OCI-LY1 (cell line): Measurements from ENCODE around the gene NOS1.

Experiments used
- H2AFZ ChIP-seq: fragments of 200-600 bp; sonication (generic), shearing (Covaris generic); 2 replicates; pipeline ENCODE4 v1.6.0; 2014; ENCODE audit warnings: antibody characterized with exemption, mild to moderate bottlenecking, low read length
- H3F3A ChIP-seq: fragments of 200-600 bp; sonication (generic), shearing (Covaris generic); 2 replicates; pipeline ENCODE4 v1.6.0; 2014; ENCODE audit warnings: mild to moderate bottlenecking, antibody characterized with exemption, low read length, moderate library complexity; ENCODE audit not compliant: insufficient read depth
- H3K27ac ChIP-seq: fragments of 200-600 bp; sonication (generic); 2 replicates; pipeline ENCODE4 v1.5.1; 2014; ENCODE audit warnings: low read length, mixed run types, mild to moderate bottlenecking, low read depth; ENCODE audit not compliant: poor library complexity, severe bottlenecking
- H3K27me3 ChIP-seq: fragments of 200-600 bp; sonication (generic); 2 replicates; pipeline ENCODE4 v1.6.0; 2014; ENCODE audit warnings: antibody characterized with exemption, mild to moderate bottlenecking, low read length, moderate library complexity; ENCODE audit not compliant: insufficient read depth
- H3K36me3 ChIP-seq: fragments of 200-600 bp; sonication (generic); 2 replicates; pipeline ENCODE4 v1.6.1; 2014; ENCODE audit warnings: mild to moderate bottlenecking, antibody characterized with exemption, low read length, moderate library complexity, mixed read lengths; ENCODE audit not compliant: insufficient read depth
- H3K4me1 ChIP-seq: fragments of 200-600 bp; sonication (generic); 2 replicates; pipeline ENCODE4 v1.5.1; 2014; ENCODE audit warnings: mild to moderate bottlenecking, low read length, moderate library complexity; ENCODE audit not compliant: insufficient read depth, severe bottlenecking
- H3K4me2 ChIP-seq: fragments of 200-600 bp; sonication (generic), shearing (Covaris generic); 2 replicates; pipeline ENCODE4 v1.6.1; 2014; ENCODE audit warnings: low read length
- H3K4me3 ChIP-seq: fragments of 200-600 bp; sonication (generic); 2 replicates; pipeline ENCODE4 v1.5.1; 2014; ENCODE audit warnings: low read length, low read depth, mild to moderate bottlenecking, mixed read lengths; ENCODE audit not compliant: poor library complexity, severe bottlenecking
- H3K79me2 ChIP-seq: fragments of 200-600 bp; shearing (Covaris generic); 2 replicates; pipeline ENCODE4 v1.6.1; 2016; ENCODE audit warnings: mixed run types, low read length, mixed read lengths; ENCODE audit not compliant: insufficient read depth
- H3K9ac ChIP-seq: fragments of 200-600 bp; sonication (generic), shearing (Covaris generic); 2 replicates; pipeline ENCODE4 v1.6.1; 2014; ENCODE audit warnings: mild to moderate bottlenecking, low read length, mixed read lengths
- H3K9me2 ChIP-seq: fragments of 200-600 bp; sonication (generic), shearing (Covaris generic); 2 replicates; pipeline ENCODE4 v1.6.1; 2014; ENCODE audit warnings: low read depth, mild to moderate bottlenecking, low read length, mixed read lengths
- H3K9me3 ChIP-seq: fragments of 200-600 bp; shearing (Covaris generic); 2 replicates; pipeline ENCODE4 v1.6.1; 2014; ENCODE audit warnings: low read length, mixed read lengths
- H4K20me1 ChIP-seq: fragments of 200-600 bp; sonication (generic), shearing (Covaris generic); 2 replicates; pipeline ENCODE4 v1.6.0; 2016; ENCODE audit warnings: mild to moderate bottlenecking, low read length; ENCODE audit not compliant: insufficient read depth
- CTCF ChIP-seq: fragments of 200-600 bp; sonication (generic), shearing (Covaris generic); IDR thresholded peaks from 2 replicates; pipeline ENCODE4 v1.5.1; 2017; ENCODE audit warnings: mild to moderate bottlenecking, antibody characterized with exemption, low read length, moderate library complexity, mixed read lengths
- EZH2 ChIP-seq: fragments of 200-600 bp; sonication (generic), shearing (Covaris generic); IDR thresholded peaks from 2 replicates; pipeline ENCODE4 v1.8.0; 2017; ENCODE audit warnings: borderline replicate concordance, mixed run types, mild to moderate bottlenecking, antibody characterized with exemption, low read length, moderate library complexity, mixed read lengths

NOS1 gene

GRCh38 chr12:117218149-117218548, 143.3 kb downstream of the NOS1 start:
- TF ChIP-seq EZH2 (no peak), CTCF (no peak)
- H3K4me2 ChIP-seq = no peak overlapping the region
- H3K9ac ChIP-seq = no peak overlapping the region
- H3F3A ChIP-seq = no peaks in the 10 kb centered on the region
- H4K20me1 ChIP-seq = no peaks in the 10 kb centered on the region
- H3K36me3 ChIP-seq = no peaks in the 10 kb centered on the region
- no peaks in the 10 kb centered on the region for H3K9me2 ChIP-seq
- no peak overlapping the region for H3K27ac ChIP-seq
- H3K9me3 ChIP-seq = no peaks in the 10 kb centered on the region
- no peaks in the 10 kb centered on the region for H3K79me2 ChIP-seq
- no peak overlapping the region for H2AFZ ChIP-seq
- H3K4me3 ChIP-seq = no peak overlapping the region
- no peaks in the 10 kb centered on the region for H3K4me1 ChIP-seq
- no peaks in the 10 kb centered on the region for H3K27me3 ChIP-seq

- H2AFZ ChIP-seq = no peak overlapping the region
- H3K36me3 ChIP-seq = no peaks in the 10 kb centered on the region
- H3K4me2 ChIP-seq = no peak overlapping the region
- H3F3A ChIP-seq = no peaks in the 10 kb centered on the region
- no peak overlapping the region for H3K4me3 ChIP-seq
- H3K79me2 ChIP-seq = no peaks in the 10 kb centered on the region
- no peak overlapping the region for H3K27ac ChIP-seq
- TF ChIP-seq CTCF (no peak), EZH2 (no peak)
- H3K9ac ChIP-seq = no peak overlapping the region
- no peaks in the 10 kb centered on the region for H3K4me1 ChIP-seq
- no peaks in the 10 kb centered on the region for H3K9me2 ChIP-seq
- no peaks in the 10 kb centered on the region for H4K20me1 ChIP-seq
- H3K9me3 ChIP-seq = no peaks in the 10 kb centered on the region
- H3K27me3 ChIP-seq = no peaks in the 10 kb centered on the region
Observed at GRCh38 chr12:117216686-117217085, 144.7 kb downstream of the NOS1 start.

- H4K20me1 ChIP-seq = no peaks in the 10 kb centered on the region
- no peak overlapping the region for H3K9ac ChIP-seq
- H2AFZ ChIP-seq = no peak overlapping the region
- no peaks in the 10 kb centered on the region for H3K9me2 ChIP-seq
- no peak overlapping the region for H3K27ac ChIP-seq
- no peaks in the 10 kb centered on the region for H3F3A ChIP-seq
- no peaks in the 10 kb centered on the region for H3K9me3 ChIP-seq
- H3K27me3 ChIP-seq = no peaks in the 10 kb centered on the region; the same call in 1 of the 2 replicates
- no peaks in the 10 kb centered on the region for H3K36me3 ChIP-seq
- no peak overlapping the region for H3K4me3 ChIP-seq
- H3K79me2 ChIP-seq = no peaks in the 10 kb centered on the region
- H3K4me2 ChIP-seq = no peak overlapping the region
- no peak for TF ChIP-seq CTCF
- TF ChIP-seq EZH2 = no peak
- H3K4me1 ChIP-seq = no peaks in the 10 kb centered on the region
Observed at GRCh38 chr12:117214797-117215196, 146.6 kb downstream of the NOS1 start.
